GM12878 (cell line): ENCODE measurements around the gene UBQLN4. TPM values are rescaled to one million over a fixed set of nuclear protein-coding genes. Genes with fewer than 3 reads are reported as not detected.

Experiments
- ATAC-seq: fragments of 200-7000 bp; cut with Tn5 transposase; 3 replicates; pipeline ENCODE4 v1.9.1; 2020; ENCODE audit warnings: mild to moderate bottlenecking, moderate library complexity
- BruUV-seq: library from RNA; stranded (reverse); fragments of 400-500 nt; replicated peaks from 2 replicates; lab custom pipeline; 2021; lab: Mats Ljungman, UMichigan
- CTCF ChIA-PET: fragments of 300-600 bp; sonication (Branson Sonifier 250); formaldehyde crosslinking; extraction: SDS; loops from one replicate; lab custom pipeline; 2021; ENCODE audit warnings: inconsistent platforms; lab: Yijun Ruan, JAX
- POLR2A ChIA-PET: fragments of 350-600 bp; formaldehyde crosslinking; extraction: SDS; loops from one replicate; lab custom pipeline; 2021; ENCODE audit warnings: inconsistent platforms; lab: Charles Lee
- RAD21 ChIA-PET: fragments of 300-600 bp; sonication (Branson Sonifier 250); formaldehyde crosslinking; loops from one replicate; lab custom pipeline; 2023; ENCODE audit warnings: antibody characterized with exemption; ENCODE audit not compliant: unreplicated experiment; lab: Charles Lee
- SMC1A ChIA-PET: fragments of 300-600 bp; sonication (Branson Sonifier 250); formaldehyde crosslinking; loops from one replicate; lab custom pipeline; 2023; ENCODE audit not compliant: unreplicated experiment, uncharacterized antibody; lab: Charles Lee
- DNase-seq: peaks from one replicate; pipeline ENCODE4 v3.0.0-alpha.2; 2011; ENCODE audit warnings: low read depth, low spot score
- FAIRE-seq: peaks from 3 replicates; lab custom pipeline; 2011; peaks lifted over from hg19 to GRCh38; lab: Jason Lieb, UNC
- H2AFZ ChIP-seq: 2 replicates; pipeline ENCODE4 v1.6.0; 2011; ENCODE audit warnings: low read depth, low read length, control low read depth; ENCODE audit not compliant: control insufficient read depth
- H3K27ac ChIP-seq: 2 replicates; pipeline ENCODE4 v1.5.1; 2011; ENCODE audit warnings: control low read depth; ENCODE audit not compliant: control insufficient read depth, insufficient read depth
- H3K27me3 ChIP-seq, 2 experiments: replicated peaks in 1 of 2; 2 replicates each; pipeline versions ENCODE4 v1.6.0 to v1.6.1; 2011; ENCODE audit warnings: low read length in 1 of 2; ENCODE audit not compliant: control insufficient read depth in 2 of 2, insufficient read depth in 2 of 2
- H3K36me3 ChIP-seq, 2 experiments: 2 replicates each; pipeline ENCODE4 v1.5.1; 2011; ENCODE audit warnings: low read length in 1 of 2; ENCODE audit not compliant: control insufficient read depth in 2 of 2, insufficient read depth in 2 of 2
- H3K4me1 ChIP-seq: 2 replicates; pipeline ENCODE4 v1.6.1; 2011; ENCODE audit warnings: mild to moderate bottlenecking, low read length, moderate library complexity, mixed read lengths; ENCODE audit not compliant: control insufficient read depth, insufficient read depth
- H3K4me2 ChIP-seq: 2 replicates; pipeline ENCODE4 v1.6.0; 2011; ENCODE audit warnings: control low read depth; ENCODE audit not compliant: control insufficient read depth, insufficient read depth
- H3K4me3 ChIP-seq: fragments of 200-600 bp; sonication (generic); 2 replicates; pipeline ENCODE4 v1.5.1; 2016
- H3K79me2 ChIP-seq: 2 replicates; pipeline ENCODE4 v1.6.0; 2011; ENCODE audit warnings: low read length; ENCODE audit not compliant: control insufficient read depth, insufficient read depth
- H3K9ac ChIP-seq: 2 replicates; pipeline ENCODE4 v1.8.0; 2011; ENCODE audit warnings: low read length, control low read depth, mixed read lengths; ENCODE audit not compliant: control insufficient read depth, insufficient read depth
- H3K9me3 ChIP-seq: replicated peaks from 3 replicates; pipeline ENCODE4 v1.5.1; 2011; ENCODE audit warnings: mild to moderate bottlenecking, low read length; ENCODE audit not compliant: control insufficient read depth, insufficient read depth
- H4K20me1 ChIP-seq: 2 replicates; pipeline ENCODE4 v1.6.0; 2011; ENCODE audit not compliant: control insufficient read depth, insufficient read depth
- CREM ChIP-seq: IDR thresholded peaks from 2 replicates; pipeline ENCODE4 v1.6.1; 2014; ENCODE audit warnings: antibody characterized with exemption, low read depth
- EED ChIP-seq: sonication (generic); IDR thresholded peaks from 2 replicates; pipeline ENCODE4 v1.6.1; 2016; ENCODE audit warnings: antibody characterized with exemption, low read depth
- EP300 ChIP-seq, 2 experiments: fragments of 150-350 bp in 1 of 2; IDR thresholded peaks; 2 replicates each; pipeline ENCODE4 v1.6.1; 2011 to 2012; ENCODE audit warnings: low read depth in 2 of 2, low read length in 2 of 2, borderline replicate concordance in 1 of 2, improper control_type of control experiment in 1 of 2, inconsistent platforms in 1 of 2; ENCODE audit not compliant: control insufficient read depth in 1 of 2
- ETV6 ChIP-seq, 2 experiments: fragments of 450-650 bp in 1 of 2; IDR thresholded peaks in 1 of 2; conservative IDR thresholded peaks in 1 of 2; 2 replicates each; pipeline ENCODE4 v1.6.1; 2014; ENCODE audit warnings: antibody characterized with exemption in 1 of 2, borderline replicate concordance in 1 of 2, low read depth in 1 of 2, mild to moderate bottlenecking in 1 of 2, moderate library complexity in 1 of 2
- KLF5 ChIP-seq: fragments of 450-650 bp; IDR thresholded peaks from 2 replicates; pipeline ENCODE4 v1.6.1; 2014; ENCODE audit warnings: mild to moderate bottlenecking; ENCODE audit not compliant: partially characterized antibody
- NRF1 ChIP-seq: conservative IDR thresholded peaks from 2 replicates; pipeline ENCODE4 v1.6.1; 2011; ENCODE audit warnings: mild to moderate bottlenecking, low read depth, low read length, improper control_type of control experiment
- PAX8 ChIP-seq: fragments of 450-650 bp; IDR thresholded peaks from 2 replicates; pipeline ENCODE4 v1.6.1; 2017; ENCODE audit warnings: mild to moderate bottlenecking, moderate library complexity
- PML ChIP-seq: IDR thresholded peaks from 2 replicates; pipeline ENCODE4 v1.6.1; 2012; ENCODE audit warnings: low read length, inconsistent platforms
- SMAD1 ChIP-seq: fragments of 450-650 bp; IDR thresholded peaks from 2 replicates; pipeline ENCODE4 v1.6.1; 2018; ENCODE audit warnings: mild to moderate bottlenecking, low read depth; ENCODE audit not compliant: partially characterized antibody
- SRF ChIP-seq, 2 experiments: IDR thresholded peaks; 2 replicates each; pipeline ENCODE4 v1.6.1; 2011; ENCODE audit warnings: low read depth in 2 of 2, low read length in 2 of 2, mild to moderate bottlenecking in 1 of 2, moderate library complexity in 1 of 2
- TCF7 ChIP-seq: IDR thresholded peaks from 2 replicates; pipeline ENCODE4 v1.6.1; 2014; ENCODE audit warnings: antibody characterized with exemption, borderline replicate concordance
- WRNIP1 ChIP-seq: IDR thresholded peaks from 2 replicates; pipeline ENCODE4 v1.6.1; 2011; ENCODE audit warnings: low read depth, low read length, improper control_type of control experiment, borderline replicate concordance
- ZNF622 ChIP-seq: fragments of 450-650 bp; IDR thresholded peaks from 2 replicates; pipeline ENCODE4 v1.6.1; 2017; ENCODE audit warnings: mild to moderate bottlenecking, inconsistent platforms
- WGBS: methylation state at CpG from one replicate; pipeline ENCODE4 v1.1.6; 2016; ENCODE audit warnings: low lambda C conversion rate; ENCODE audit not compliant: insufficient replicate concordance, insufficient coverage; ENCODE audit errors: missing lambda C conversion rate; 5-methylcytosine and 5-hydroxymethylcytosine counted together
- in situ Hi-C: fragments of 300-500 bp; cut with MboI; formaldehyde crosslinking; loops from 9 replicates; pipeline ENCODE4 v1.14.3; 2018; ENCODE audit warnings: mixed read lengths
- intact Hi-C: fragments of 100-400 bp; cut with micrococcal nuclease; formaldehyde crosslinking; loops from one replicate; pipeline ENCODE4 v1.14.2; 2022; ENCODE audit not compliant: unreplicated experiment
- polyA plus RNA-seq, 11 experiments: library from polyadenylated mRNA; depleted of rRNA in 4 of 11; unstranded in 6 of 11; stranded (reverse) in 5 of 11; fragments of >200 nt; fragmentation: Nextera tagmentation in 4 of 11; fragmentation: Illumina TruSeq in 1 of 11; extraction: Ambion mirVana in 4 of 11; extraction: Trizol in 1 of 11; gene quantifications; 1 replicate in 1 of 11; 2 replicates in 10 of 11; pipeline versions ENCODE4 v1.2.1 to v1.2.3, GENCODE V29; 2011 to 2016; ENCODE audit warnings: inconsistent platforms in 2 of 11, missing spikeins in 2 of 11, low read depth in 1 of 11
- total RNA-seq, 4 experiments: library from RNA; depleted of rRNA in 3 of 4; stranded (reverse); fragments of >200 nt in 3 of 4; fragmentation: Illumina TruSeq in 1 of 4; extraction: Trizol in 1 of 4; gene quantifications; 2 replicates each; pipeline versions ENCODE4 v1.2.1 to v1.2.3, GENCODE V29; 2013 to 2021
- TF ChIP-seq, protein P1 (sequence below): fragments of 450-650 bp; IDR thresholded peaks from 2 replicates; pipeline ENCODE4 v1.6.1; 2018; ENCODE audit warnings: borderline replicate concordance, mild to moderate bottlenecking; ENCODE audit not compliant: partially characterized antibody
- TF ChIP-seq, protein P2 (sequence below): fragments of 450-650 bp; IDR thresholded peaks from 2 replicates; pipeline ENCODE4 v1.6.1; 2017; ENCODE audit warnings: low read depth, mild to moderate bottlenecking, moderate library complexity

UBQLN4 gene
- total and polyA plus RNA-seq, 10 of the 15 experiments (the other 5 are each of a cell fraction or from before 2014, with no cell fraction given), result 10.0 to 44.6 (median 19.7) TPM

- TF ChIP-seq, protein P1, sequence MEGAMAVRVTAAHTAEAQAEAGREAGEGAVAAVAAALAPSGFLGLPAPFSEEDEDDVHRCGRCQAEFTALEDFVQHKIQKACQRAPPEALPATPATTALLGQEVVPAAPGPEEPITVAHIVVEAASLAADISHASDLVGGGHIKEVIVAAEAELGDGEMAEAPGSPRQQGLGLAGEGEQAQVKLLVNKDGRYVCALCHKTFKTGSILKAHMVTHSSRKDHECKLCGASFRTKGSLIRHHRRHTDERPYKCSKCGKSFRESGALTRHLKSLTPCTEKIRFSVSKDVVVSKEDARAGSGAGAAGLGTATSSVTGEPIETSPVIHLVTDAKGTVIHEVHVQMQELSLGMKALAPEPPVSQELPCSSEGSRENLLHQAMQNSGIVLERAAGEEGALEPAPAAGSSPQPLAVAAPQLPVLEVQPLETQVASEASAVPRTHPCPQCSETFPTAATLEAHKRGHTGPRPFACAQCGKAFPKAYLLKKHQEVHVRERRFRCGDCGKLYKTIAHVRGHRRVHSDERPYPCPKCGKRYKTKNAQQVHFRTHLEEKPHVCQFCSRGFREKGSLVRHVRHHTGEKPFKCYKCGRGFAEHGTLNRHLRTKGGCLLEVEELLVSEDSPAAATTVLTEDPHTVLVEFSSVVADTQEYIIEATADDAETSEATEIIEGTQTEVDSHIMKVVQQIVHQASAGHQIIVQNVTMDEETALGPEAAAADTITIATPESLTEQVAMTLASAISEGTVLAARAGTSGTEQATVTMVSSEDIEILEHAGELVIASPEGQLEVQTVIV, result no peak
- TF ChIP-seq NRF1 (no peak), PAX8 (no peak)
These were observed 49.7 kb downstream of the UBQLN4 start (continued) for GRCh38 chr1:156003923-156004188.

DNA sequence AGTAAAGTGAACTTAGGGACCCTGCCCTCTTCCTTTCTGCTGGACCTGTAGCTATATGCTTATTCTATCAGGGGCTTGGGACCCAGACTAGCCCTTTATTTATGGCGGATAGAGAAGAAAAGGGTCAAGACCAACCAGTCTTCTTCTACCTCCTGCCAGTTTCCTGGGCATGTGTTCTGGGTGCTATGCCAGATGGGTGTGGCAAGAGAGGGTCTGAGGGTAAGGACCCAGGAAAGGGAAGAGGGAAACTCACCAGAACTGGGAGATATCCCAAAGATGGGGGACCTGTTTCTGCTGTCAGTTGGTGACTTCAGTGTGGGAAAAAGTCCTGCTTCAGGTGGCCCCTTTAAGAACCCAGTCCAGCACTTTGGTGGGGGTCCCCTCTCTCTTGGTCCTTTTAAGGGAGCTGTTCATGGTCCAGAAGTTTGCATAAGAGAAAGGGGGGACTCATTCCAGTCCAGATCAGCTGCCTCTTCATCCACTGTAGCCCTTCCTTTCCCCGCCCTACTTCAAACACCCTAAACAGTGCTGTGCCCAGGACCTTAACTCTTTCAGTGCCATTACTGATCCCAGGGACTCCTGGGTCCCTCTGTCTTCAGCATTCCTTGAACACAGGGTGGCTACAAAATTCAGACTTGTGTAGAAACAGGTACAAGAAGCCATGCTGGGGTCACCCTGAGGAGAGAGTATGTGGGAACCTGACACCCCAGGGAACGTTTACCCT lies 51.2 kb downstream of the UBQLN4 start:
- no peak for ATAC-seq
- no TSS peak for BruUV-seq
- SMC1A ChIA-PET, result interaction anchor here (0.6 to 1.0 kb wide), 3 partner anchors 13 to 38 kb away, joined by 3 to 4 read pairs (median 4); no protein-coding TSS in a partner anchor
- TF ChIP-seq ZNF622 (no peak), EP300 (IDR thresholded peaks at IDR 0.05; ENCODE audit: borderline replicate concordance in 1 of 2, control insufficient read depth in 1 of 2, low read depth in 2 of 2, low read length in 2 of 2) (no peak), SMAD1 (no peak), TCF7 (no peak), WRNIP1 (no peak), KLF5 (no peak), SRF (IDR thresholded peaks at IDR 0.05; ENCODE audit: low read depth in 2 of 2, low read length in 2 of 2) (no peak), CREM (no peak), PML (no peak), ETV6 (conservative IDR thresholded peaks at IDR 0.05 in 1 of 2, IDR thresholded peaks at IDR 0.05 in 1 of 2; ENCODE audit: borderline replicate concordance in 1 of 2, low read depth in 1 of 2) (no peak), EED (no peak)
- TF ChIP-seq, protein P2, sequence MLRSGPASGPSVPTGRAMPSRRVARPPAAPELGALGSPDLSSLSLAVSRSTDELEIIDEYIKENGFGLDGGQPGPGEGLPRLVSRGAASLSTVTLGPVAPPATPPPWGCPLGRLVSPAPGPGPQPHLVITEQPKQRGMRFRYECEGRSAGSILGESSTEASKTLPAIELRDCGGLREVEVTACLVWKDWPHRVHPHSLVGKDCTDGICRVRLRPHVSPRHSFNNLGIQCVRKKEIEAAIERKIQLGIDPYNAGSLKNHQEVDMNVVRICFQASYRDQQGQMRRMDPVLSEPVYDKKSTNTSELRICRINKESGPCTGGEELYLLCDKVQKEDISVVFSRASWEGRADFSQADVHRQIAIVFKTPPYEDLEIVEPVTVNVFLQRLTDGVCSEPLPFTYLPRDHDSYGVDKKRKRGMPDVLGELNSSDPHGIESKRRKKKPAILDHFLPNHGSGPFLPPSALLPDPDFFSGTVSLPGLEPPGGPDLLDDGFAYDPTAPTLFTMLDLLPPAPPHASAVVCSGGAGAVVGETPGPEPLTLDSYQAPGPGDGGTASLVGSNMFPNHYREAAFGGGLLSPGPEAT, result no peak
- TF ChIP-seq, all 136 proteins: peak for 0
- POLR2A ChIA-PET, result interaction anchor here (1.0 kb wide), 1 partner anchor 17 kb away, joined by 4 read pairs; no protein-coding TSS in a partner anchor
- RAD21 ChIA-PET, result interaction anchor here (1.3 to 1.9 kb wide), 2 partner anchors 13 to 43 kb away, joined by 3 to 7 read pairs; no protein-coding TSS in a partner anchor
- no peak overlapping the region for H3K4me3 ChIP-seq
- no peaks in the 10 kb centered on the region for H3K79me2 ChIP-seq
- H3K27ac ChIP-seq, result no peak overlapping the region
- no peaks in the 10 kb centered on the region for H3K27me3 ChIP-seq
- CTCF ChIA-PET, result interaction anchor here (1.2 to 2.5 kb wide), 4 partner anchors 10 to 63 kb away, joined by 3 to 14 read pairs (median 7); no protein-coding TSS in a partner anchor
- no peaks in the 10 kb centered on the region for H4K20me1 ChIP-seq
- DNase-seq (no peak), FAIRE-seq (no peak)
- H2AFZ ChIP-seq, result no peak overlapping the region
- H3K9me3 ChIP-seq, result no peaks in the 10 kb centered on the region
- H3K4me2 ChIP-seq, result no peak overlapping the region
- in situ Hi-C loops (no loop called here), intact Hi-C loops (no loop called here)
- H3K4me1 ChIP-seq, result no peaks in the 10 kb centered on the region
- no peak overlapping the region for H3K9ac ChIP-seq
- no peaks in the 10 kb centered on the region; a peak in 1 of 4 replicates for H3K36me3 ChIP-seq
- 84% methylated on average over 3 of the region's 3 CpGs for WGBS
